ENCODE measurements around the gene ZNF615.
"Not testable (repeated sequence)": the region's sequence is repeated elsewhere in the genome, so short reads cannot be mapped to it uniquely, and the experiment has no call there.

The ZNF615 gene

DNA sequence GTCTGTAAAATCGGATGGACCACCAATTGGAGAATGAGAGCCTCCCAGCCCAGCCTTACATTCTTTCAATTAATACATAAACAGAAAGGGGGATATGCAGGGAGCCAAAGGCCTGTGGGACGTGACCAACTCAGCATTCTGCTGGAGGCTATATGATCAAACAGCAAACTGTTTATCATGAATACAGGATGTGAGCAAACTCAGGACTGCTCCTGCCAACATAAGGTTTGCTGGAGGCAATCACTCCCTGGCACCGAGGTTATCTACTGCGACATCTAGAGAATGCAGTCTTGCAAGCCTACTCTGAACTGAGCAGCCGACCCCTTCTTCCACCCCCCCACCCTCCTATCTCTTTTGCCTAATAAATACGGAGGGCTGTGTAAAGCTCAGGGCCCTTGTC lies 27.1 kb downstream of the ZNF615 start:
- DNase-seq (ENCODE audit: extremely low read depth in 1 of 2, low read depth in 1 of 2), result not testable (repeated sequence)

DNA sequence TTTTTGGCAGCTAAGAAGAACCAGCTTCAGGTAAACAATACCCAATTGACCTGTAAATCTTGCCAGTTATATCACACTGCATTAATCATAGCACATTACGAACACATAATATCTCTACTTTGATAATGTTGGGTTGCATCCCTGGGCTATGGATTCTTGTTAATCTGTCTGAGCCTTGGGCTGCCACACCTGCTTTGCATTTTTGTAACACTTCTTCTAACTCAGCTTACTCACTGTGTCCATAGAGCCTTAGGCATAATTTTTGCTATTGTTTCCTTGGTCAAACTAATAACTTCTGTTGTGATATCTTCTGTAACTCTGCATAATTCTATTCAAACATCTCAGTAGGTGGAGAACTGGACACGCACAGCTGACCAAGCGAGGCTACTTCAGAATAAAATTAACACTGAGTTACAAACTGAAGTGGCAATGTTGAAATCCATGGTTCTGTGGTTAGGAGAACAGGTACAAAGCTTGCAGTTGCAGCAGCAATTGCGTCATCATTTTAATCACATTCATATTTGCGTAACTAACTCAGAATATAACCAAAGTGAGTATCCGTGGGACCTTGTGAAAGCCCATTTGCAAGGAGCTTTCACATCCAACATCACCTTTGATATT lies 27.8 kb downstream of the ZNF615 start:
- no peak for DNase-seq (ENCODE audit: extremely low read depth in 1 of 2, low read depth in 1 of 2)

DNA sequence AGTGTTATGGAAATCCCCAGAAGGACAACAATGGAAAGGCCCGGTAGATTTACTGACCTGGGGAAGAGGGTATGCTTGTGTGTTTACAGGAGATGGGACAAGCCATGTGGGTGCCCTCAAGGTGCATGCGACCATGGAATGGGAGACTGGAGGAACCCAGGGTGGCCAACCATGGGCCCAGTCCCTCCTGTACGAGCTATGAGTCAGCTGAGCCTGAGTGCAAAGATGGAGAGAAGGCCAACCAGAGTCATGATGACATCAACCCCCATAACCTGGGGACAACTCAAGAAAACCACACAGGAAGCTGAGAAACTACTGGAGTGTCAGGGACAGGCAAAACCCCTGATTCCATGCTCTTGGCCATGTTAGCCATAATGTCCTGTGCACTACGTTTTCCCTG lies 29.1 kb downstream of the ZNF615 start:
- no peak for DNase-seq (ENCODE audit: extremely low read depth in 1 of 2, low read depth in 1 of 2)

DNA sequence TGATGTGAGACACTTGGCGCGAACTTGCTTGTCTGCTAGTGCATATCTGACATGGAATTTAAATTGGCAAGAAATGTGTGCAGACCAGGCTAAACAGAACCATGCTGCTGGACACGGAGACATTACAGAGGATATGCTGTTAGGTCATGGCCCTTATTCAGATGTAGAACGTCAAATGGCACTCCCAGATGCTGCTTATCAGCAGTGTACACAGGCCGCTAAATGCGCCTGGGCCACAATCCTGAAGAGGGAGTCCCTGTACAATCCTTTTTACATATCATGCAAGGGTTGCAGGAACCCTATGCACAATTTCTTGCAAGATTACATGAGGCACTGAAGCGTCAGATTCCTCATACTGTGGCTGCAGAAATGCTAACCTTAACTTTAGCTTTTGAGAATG lies 30.7 kb downstream of the ZNF615 start:
- no peak for DNase-seq (ENCODE audit: extremely low read depth in 1 of 2, low read depth in 1 of 2)

DNA sequence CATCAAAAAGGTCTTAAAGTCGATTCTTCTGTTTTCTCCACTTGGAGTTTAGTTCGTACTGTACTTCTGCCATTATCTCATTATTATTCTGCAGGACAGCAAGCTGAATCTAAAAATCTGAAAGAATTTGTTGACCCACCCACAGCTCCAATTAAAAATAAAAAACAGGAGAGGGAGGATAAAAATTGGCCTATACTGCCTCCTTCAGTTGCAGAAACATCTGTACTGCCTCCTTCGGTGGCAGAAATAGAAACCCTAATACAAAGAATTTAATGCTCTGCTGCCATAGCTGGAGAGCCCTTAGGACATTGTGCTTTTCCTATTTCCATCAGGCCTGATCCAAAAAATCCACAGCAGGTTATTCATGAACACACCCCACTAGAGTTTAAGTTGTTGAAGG lies 31.2 kb downstream of the ZNF615 start:
- DNase-seq (ENCODE audit: extremely low read depth in 1 of 2, low read depth in 1 of 2), result no peak

DNA sequence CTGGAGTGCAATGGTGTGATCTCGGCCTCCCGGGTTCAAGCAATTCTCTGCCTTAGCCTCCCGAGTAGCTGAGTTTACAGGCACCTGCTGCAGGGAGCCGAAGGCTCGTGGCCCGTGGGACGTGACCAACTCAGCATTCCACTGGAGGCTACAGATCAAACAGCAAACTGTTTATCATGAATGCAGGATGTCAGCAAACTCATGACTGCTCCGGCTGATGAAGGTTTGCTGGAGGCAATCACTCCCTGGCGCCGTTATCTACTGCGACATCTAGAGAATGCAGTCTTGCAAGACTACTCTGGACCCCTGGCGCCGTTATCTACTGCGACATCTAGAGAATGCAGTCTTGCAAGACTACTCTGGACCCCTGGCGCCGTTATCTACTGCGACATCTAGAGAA lies 32.2 kb downstream of the ZNF615 start:
- not testable (repeated sequence) for DNase-seq (ENCODE audit: extremely low read depth in 1 of 2, low read depth in 1 of 2)

DNA sequence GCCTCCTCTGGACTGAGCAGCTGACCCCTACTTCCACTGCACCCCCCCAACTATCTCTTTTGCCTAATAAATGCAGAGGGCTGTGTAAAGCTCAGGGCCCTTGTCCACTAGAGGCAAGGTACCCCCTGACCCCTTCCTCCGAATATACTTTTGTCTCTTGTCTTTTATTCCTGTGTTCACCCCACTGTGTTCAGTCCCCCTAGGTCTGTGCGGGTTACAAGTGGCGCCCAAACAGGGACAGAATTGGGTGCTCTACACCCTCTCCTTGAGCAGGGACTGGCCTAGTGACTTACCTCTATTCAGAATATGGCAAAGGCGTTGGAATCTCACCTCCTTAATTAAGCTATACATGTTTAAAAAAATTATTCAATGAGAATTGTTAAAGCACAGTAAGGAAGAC lies 36.4 kb downstream of the ZNF615 start:
- no peak for DNase-seq (ENCODE audit: extremely low read depth in 1 of 2, low read depth in 1 of 2)

DNA sequence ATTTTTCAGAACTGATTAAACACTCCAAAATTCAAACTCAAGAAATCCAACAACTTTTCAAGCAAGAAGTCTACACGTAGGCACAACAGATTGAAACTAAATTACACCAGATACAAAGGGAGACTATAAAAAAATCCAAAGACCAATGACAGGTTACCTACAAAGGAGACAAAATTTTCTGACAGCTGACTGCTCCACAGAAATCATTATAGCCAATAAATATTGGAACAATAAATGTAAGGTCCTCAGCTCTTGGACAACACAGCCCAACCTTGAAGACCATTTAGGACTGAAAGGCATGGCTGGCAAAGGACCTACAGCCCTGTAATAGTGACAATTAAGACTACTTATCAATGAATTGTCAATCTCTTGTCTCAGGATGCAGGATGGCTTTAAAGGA lies 37.3 kb downstream of the ZNF615 start:
- no peak for DNase-seq (ENCODE audit: extremely low read depth in 1 of 2, low read depth in 1 of 2)

DNA sequence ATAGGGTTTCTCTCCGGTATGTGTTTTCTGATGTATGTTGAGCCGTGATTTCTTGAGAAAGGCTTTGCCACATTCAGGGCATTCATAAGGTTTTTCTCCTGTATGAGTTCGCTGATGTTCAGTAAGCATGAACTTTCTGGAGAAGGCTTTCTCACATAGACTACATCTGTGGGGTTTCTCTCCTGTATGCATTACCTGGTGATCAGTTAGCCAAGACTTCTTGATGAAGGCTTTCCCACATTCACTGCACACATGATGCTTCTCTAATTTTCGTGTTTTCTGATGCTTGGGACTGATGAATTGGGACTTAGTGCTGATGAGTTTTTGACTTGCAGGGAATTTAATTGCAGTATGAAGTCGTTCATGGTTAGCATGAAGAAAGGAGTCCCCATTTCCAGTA lies 42.4 kb downstream of the ZNF615 start:
- DNase-seq (ENCODE audit: extremely low read depth in 1 of 2, low read depth in 1 of 2), result no peak

DNA sequence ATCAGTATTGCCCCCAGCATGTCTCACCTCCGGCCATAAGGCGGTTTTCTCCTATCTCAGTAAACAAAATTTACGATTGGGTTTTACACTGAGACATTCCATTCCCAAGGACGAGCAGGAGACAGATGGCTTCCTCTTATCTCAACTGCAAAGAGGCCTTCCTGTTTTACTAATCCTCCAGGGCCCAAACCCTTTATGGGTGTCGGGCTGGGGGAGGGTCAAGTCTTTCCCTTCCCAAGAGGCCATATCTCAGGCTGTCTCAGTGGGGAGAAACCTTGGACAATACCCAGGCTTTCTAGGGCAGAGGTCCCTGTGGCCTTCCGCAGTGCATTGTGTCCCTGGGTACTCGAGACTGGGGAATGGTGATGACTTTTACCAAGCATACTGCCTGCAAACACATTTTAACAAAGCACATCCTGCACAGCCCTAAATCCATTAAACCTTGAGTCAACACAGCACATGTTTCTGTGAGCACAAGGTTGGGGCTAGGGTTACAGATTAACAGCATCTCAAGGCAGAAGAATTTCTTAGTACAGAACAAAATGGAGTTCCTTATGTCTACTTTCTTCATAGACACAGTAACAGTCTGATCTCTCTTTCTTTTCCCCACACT lies 47.3 kb downstream of the ZNF615 start:
- not testable (repeated sequence) for DNase-seq (ENCODE audit: extremely low read depth in 1 of 2, low read depth in 1 of 2)

DNA sequence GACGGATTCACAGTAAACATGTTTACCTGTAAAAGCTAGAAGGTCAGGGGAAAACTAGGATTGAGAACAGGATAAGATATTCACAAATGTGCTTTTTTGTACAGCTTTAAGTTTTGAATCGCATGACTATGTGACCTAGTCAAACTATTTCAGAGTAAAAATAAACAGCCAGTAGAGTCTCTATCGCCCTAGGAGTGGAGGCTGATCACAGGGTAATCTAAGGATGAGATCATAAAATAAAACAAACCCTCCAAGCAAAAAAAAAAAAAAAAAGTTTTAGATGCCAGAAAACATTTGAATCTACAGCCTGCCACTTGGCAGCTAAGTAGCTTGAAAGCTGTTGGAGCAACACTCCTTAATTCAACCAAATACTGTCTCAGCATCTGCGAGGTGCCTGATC lies 48.2 kb downstream of the ZNF615 start:
- DNase-seq (ENCODE audit: extremely low read depth in 1 of 2, low read depth in 1 of 2), result no peak

DNA sequence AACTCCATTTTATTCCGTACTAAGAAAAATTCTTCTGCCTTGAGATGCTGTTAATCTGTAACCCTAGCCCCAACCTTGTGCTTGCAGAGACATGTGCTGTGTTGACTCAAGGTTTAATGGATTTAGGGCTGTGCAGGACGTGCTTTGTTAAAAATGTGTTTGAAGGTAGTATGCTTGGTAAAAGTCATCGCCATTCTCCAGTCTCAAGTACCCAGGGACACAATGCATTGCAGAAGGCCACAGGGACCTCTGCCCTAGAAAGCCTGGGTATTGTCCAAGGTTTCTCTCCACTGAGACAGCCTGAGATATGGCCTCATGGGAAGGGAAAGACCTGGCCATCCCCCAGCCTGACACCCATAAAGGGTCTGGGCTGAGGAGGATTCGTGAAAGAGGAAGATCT lies 50.2 kb downstream of the ZNF615 start:
- DNase-seq (ENCODE audit: extremely low read depth in 1 of 2, low read depth in 1 of 2), result not testable (repeated sequence)

DNA sequence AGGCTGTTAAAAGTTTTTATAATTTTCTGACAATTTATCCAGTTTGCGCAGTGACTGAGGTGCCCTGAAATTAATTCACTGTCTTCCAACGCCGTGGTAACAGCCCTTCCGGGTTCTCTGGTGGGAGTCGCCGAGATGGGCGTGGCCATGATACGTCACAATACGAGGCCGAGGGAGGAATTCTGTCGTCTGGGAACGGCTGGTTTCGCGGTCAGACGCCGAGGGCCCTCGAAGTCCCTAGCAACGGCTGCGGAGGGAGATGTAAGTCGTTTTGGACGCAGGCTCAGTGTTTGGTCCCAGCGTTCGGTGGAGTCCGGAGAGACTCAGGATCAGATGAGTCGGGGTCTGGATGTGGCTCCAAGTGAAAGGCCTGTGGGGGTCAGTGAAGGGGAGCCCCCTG lies 59.0 kb downstream of the ZNF615 start:
- DNase-seq (ENCODE audit: extremely low read depth in 1 of 2, low read depth in 1 of 2), result no peak

DNA sequence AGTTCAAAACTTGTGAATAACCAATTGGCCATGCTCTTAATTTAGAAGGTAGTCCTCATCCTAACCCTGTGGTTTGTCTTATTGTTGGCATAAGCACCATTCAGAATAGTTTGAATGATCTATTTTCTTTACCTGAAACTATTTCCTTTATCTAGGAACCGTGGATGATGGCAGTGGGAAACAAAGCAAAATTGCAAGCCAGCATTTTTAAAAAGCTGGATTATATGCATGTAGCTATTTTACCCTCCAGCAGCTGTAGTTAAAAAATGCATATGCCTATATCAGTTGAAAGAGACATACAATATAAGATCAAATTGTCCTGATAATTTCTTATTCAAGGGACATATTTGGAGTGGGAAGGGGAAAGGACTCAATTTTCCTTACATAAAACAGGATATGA lies 61.4 kb downstream of the ZNF615 start:
- DNase-seq (ENCODE audit: extremely low read depth in 1 of 2, low read depth in 1 of 2), result no peak

DNA sequence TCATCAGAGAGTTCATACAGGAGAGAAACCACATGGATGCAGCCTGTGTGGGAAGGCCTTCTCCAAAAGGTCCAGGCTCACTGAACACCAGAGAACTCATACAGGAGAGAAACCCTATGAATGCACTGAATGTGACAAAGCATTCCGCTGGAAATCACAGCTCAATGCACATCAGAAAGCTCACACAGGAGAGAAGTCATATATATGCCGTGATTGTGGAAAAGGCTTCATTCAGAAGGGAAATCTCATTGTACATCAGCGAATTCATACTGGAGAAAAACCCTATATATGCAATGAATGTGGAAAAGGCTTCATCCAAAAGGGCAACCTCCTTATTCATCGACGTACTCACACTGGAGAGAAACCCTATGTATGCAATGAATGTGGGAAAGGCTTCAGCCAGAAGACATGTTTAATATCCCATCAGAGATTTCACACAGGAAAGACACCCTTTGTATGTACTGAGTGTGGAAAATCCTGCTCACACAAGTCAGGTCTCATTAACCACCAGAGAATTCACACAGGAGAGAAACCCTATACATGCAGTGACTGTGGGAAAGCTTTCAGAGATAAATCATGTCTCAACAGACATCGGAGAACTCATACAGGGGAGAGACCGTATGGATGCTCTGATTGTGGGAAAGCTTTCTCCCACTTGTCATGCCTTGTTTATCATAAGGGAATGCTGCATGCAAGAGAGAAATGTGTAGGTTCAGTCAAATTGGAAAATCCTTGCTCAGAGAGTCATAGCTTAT lies 63.0 kb downstream of the ZNF615 start:
- no peak for DNase-seq (ENCODE audit: extremely low read depth in 1 of 2, low read depth in 1 of 2)

All from stimulated activated CD8-positive, alpha-beta memory T cell treated with anti-CD3 and anti-CD28 coated beads, Interleukin-7, amount 100 ng/mL, for 48 hours (primary cell).